Esophagus muscularis mucosa (tissue), 3 donors: ENCODE data around the gene ICE2.

Source experiments
- EP300 ChIP-seq: sonication (generic); formaldehyde crosslinking; IDR thresholded peaks from one replicate; pipeline ENCODE4 v1.6.1; 2017; ENCODE audit warnings: antibody characterized with exemption
- TF ChIP-seq, protein P1 (sequence below), 3 experiments: fragments of 200-600 bp in 2 of 3; fragments of 450-650 bp in 1 of 3; sonication (generic) in 2 of 3; IDR thresholded peaks; one replicate each; pipeline ENCODE4 v1.5.1; 2017 to 2019; ENCODE audit warnings: antibody characterized with exemption in 3 of 3, mild to moderate bottlenecking in 2 of 3, moderate library complexity in 1 of 3

DNA sequence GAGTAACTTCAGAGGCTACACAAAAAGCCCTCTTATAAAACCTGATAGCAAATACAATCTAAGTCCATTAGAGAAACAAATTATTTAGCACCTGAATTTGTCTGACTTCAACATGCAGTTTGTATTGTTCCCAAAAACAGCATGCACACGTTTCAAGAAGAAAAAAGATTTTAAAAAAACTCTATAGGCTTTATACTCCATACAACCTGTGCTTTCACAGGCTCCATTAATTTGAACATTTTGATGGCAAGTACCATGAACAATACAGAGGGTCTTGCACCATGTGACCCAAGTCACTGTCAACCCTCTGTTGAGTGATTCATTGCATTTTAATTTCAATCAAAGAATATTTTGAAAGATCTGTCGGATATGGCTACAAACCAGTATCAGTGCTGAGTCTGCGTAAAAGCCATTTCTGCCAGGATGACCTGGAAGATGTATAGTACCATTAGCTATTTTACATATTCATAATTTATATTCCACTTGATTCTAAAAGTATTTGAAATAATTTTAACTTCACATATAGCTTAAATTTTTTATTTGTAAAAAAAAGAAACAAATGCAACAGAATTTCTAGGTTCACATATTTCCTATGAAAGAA lies 94.3 kb downstream of the ICE2 start:
- TF ChIP-seq, protein P1, sequence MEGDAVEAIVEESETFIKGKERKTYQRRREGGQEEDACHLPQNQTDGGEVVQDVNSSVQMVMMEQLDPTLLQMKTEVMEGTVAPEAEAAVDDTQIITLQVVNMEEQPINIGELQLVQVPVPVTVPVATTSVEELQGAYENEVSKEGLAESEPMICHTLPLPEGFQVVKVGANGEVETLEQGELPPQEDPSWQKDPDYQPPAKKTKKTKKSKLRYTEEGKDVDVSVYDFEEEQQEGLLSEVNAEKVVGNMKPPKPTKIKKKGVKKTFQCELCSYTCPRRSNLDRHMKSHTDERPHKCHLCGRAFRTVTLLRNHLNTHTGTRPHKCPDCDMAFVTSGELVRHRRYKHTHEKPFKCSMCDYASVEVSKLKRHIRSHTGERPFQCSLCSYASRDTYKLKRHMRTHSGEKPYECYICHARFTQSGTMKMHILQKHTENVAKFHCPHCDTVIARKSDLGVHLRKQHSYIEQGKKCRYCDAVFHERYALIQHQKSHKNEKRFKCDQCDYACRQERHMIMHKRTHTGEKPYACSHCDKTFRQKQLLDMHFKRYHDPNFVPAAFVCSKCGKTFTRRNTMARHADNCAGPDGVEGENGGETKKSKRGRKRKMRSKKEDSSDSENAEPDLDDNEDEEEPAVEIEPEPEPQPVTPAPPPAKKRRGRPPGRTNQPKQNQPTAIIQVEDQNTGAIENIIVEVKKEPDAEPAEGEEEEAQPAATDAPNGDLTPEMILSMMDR (IDR thresholded peaks at IDR 0.05), result no peak
- TF ChIP-seq EP300, result no peak
